Activated CD4-positive, alpha-beta T cell treated with anti-CD3 and anti-CD28 coated beads, Interleukin-2, Interleukin-6, amounts not matched to agents 100 ng/mL and 50 ng/mL, durations not matched to agents 16 hours and 8 hours (primary cell): Measurements from ENCODE around the gene UBAP2L.

ENCODE experiments used
- DNase-seq: peaks from one replicate; pipeline ENCODE4 v3.0.0-alpha.2; 2020

UBAP2L gene

GRCh38 chr1:154318386-154318785, 97.6 kb downstream of the UBAP2L start:
- DNase-seq, result no peak
